Hematopoietic multipotent progenitor cell treated with erythropoietin and hydrocortisone succinate and interleukin-3 and kit ligand, for 17 days (in vitro differentiated cells): Measurements from ENCODE around the gene CHCHD6.

Source experiments
- DNase-seq: peaks from one replicate; pipeline ENCODE4 v3.0.0-alpha.2; 2015; ENCODE audit warnings: low spot score

CHCHD6 gene

DNA sequence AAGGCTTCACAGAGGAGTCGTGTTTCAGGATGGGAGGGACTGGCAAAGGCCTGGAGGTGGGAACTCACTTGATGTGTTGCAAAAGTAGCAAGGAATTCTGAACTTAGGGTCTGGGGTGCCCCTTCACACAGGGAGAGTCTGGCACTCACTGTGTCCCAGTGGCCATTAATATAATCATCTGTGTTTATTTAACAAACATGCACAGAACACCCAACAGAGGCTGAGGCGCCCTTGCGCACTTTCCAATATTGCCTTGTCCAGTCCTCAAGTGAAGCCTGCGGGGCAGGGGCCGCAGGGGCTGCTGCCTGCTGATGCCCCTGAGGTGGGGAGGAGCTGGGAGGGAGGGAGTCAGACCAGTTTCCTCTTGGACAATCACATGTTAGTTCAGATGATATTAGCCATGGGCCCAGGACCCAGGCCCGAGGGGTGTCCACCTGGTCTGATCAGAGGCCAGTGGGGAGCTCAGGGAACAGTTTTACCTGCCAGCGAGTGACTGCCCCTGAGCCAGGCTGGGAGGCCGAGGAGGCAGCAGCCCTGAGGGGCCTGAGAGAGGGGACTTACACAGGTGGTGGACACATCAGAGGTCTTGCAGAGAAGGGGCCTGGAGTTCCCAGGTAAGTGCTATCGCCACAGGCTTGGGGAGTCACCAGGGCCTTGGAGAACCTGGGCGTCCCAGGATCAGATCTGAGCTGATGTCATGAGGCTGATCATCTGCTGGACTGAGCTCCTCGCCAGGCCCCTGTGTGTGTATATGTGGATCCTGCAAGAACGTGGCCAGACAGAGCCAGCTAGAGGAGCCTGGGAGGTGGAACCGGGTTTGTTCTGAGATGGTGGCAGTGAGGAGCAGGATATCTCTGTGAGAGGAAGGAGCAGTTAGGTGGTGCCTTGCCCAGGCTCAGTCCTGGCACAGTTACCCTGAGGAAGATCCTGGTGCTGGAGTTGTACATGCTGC, 35.3 kb upstream of the CHCHD6 start:
- no peak for DNase-seq

DNA sequence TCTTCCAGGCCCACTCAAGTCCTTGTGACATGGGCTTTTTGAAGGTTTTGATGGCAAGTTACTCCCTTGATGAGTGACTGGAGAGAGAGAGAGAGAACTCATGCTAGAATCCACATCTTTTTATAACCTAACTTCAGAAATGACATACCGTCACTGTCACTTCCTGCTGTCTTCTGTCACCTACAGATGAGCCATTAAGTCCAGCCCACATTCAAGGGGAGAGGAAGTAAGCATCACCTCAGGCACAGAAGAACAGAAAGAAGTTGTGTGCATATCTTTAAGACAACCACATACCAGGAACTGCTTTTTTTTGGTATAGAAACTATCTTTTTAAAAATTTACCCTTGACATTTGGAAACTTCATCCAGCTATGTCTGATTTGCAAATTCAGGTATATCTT, 32.5 kb upstream of the CHCHD6 start:
- DNase-seq = no peak

GRCh38 chr3:126672340-126672739, 31.7 kb upstream of the CHCHD6 start:
- DNase-seq = no peak

GRCh38 chr3:126672741-126673140, 31.3 kb upstream of the CHCHD6 start:
- DNase-seq = no peak

- no peak for DNase-seq
Observed at GRCh38 chr3:126676919-126677705, 26.9 kb upstream of the CHCHD6 start.

DNA sequence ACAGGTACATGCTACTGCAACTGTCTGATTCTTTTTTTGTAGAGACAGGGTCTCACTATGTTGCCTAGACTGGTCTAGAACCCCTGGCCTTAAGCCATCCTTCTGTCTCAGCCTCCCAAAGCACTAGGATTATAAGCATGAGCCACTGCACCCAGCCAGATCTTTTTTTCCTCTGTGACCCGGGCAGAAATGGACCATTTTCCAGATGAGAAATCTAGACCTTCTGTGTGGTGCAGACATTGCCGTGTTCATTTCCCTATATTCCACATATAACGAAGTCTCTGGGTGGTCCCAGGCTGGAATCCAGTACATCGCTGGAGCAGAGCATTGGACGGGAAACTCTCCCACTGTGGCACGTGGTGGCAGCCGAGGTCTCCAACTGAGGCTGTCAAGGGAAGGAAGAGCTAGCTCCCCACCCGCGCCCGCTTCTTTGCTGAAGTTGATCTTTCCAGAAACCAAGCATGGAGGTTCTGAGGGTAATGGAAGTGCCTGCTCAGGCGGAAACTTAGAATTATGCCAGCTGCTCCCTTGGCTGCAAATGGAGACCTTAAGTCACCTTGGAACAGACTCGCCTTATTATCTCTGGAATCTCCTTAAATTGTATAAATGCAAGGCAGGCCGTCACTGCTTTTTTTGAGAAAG, 26.1 kb upstream of the CHCHD6 start:
- DNase-seq = no peak

DNA sequence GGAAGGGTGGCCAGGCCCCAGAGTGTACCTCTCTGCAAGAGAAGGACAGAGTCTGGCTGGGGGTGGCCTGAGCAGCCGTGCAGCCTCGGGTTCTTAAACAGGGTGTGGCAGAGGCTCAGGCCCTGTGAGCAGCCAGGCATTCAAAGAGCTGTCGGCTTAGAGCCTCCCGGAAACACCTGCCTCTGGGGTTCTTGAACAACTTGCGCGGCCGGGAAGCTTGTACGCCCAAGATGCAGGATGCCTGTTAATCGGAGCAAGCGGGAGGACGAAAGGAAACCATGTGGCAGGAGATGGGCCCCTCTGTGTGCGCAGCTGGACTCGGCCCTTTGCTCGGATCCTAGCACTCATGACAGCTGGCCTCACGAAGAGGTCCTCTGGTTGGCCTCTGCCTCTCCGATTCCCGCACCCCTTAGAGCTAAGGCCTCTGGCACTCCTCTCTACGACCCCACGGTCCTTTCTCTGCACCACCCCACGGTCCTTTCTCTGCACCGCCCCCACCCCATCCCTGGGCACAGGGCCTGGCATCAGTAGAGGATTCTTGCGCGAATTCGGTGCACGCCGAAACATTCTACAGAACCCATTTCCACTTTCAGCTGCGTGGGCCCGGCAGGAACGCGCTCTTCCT, 25.2 kb upstream of the CHCHD6 start:
- no peak for DNase-seq

GRCh38 chr3:126679318-126679751, 24.7 kb upstream of the CHCHD6 start:
- DNase-seq = peak; percentile 39

GRCh38 chr3:126679831-126680666, 24.0 kb upstream of the CHCHD6 start:
- DNase-seq = no peak

DNA sequence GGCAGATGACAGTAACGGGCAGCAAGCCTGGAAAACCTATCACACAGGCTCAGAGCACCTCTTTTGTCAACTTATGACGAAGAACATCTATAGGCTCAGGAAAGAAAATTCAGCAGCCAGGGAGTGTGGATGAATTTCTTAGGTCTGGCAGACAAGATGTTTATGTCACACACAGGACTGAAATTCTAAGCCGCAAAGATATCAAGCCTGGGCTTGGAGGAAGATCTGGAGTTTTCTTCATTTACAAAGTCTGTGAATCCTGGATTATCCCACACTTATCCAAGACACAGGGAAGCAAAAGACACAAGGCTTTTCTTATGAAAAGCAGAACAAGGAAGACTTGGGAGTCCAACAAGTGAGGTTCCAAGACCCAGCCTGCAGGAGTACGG, 23.4 kb upstream of the CHCHD6 start:
- DNase-seq = no peak

DNA sequence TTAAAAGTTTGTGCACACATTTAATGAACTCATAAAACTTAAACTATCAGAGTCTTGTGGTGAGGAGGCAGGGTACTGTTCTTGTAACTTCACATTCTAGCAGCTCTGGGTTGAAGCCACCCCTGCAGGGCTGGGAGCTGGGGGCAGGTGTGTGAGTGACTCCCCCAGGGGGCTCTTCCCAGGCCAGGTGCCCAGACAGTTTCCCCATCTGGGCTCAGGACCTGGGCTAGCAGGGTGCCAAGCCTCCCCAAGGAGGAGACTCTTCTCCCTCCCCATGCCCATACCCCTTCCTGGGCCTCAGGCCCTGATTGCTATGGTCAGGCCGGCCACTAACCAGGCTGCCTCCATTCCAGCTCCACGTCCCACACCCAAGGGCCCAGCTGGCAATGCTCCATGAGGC, 22.0 kb upstream of the CHCHD6 start:
- DNase-seq = no peak

- no peak for DNase-seq
Observed at GRCh38 chr3:126683069-126683468, 21.0 kb upstream of the CHCHD6 start.

DNA sequence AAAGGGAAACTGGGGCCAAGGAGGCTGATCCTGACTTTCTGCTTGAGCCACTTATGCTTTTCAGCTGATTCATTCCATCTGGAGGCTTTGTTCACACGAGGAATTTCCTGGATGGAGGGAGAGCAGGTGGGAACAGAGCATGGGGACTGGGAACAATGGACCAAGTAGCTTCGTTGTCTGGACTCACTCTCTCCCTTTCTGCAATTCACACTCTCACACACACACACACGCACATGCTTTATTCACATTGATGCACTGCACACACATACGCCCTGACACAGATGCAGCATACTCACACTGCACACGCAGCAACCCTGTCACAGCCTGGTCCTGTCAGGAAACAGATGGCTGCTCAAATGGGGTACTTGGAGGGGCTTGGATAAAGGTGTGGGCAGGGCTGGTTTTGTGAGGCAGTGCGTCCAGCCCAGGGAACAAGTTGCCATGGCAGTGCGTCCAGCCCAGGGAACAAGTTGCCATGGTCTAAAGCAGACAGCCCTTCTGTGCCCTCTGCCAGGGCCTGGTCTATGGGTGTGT, 19.8 kb upstream of the CHCHD6 start:
- DNase-seq = no peak

GRCh38 chr3:126685021-126685420, 19.0 kb upstream of the CHCHD6 start:
- no peak for DNase-seq

DNA sequence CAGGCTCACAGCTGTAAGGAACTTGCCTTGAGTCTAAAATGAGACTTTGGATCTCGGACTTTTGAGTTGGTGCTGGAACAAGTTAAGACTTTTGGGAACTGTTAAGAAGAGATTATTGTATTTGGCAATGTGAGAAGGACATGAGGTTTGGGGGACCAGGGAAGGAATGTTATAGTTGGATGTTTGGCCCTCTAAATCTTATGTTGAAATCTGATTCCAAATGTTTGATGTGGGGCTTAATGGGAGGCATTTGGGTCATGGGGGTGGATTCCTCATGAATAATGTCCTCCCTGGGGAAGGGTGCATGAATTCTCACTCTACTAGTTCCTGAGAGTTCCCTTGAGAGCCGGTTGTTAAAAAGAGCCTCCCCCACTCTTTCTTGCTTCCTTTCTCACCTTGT, 18.5 kb upstream of the CHCHD6 start:
- DNase-seq = no peak

DNA sequence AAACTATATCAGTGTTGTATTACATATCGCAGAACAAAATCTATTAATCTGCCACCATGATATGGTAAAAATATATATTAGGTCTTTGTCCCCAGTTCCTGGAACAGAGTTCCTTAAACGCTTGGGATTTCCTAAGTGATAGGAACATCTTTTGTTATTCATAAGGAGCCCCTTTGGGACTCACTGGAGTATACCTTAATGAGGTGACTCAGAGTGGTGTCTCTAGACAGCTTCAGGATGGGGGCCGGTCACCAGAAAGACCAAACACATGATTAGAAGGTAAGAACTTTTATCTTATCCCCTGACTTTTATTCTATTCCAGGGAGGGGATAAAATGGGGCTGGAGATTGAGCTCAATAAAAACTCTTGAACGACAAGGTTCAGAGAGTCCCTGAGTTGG, 12.3 kb upstream of the CHCHD6 start:
- DNase-seq = no peak

DNA sequence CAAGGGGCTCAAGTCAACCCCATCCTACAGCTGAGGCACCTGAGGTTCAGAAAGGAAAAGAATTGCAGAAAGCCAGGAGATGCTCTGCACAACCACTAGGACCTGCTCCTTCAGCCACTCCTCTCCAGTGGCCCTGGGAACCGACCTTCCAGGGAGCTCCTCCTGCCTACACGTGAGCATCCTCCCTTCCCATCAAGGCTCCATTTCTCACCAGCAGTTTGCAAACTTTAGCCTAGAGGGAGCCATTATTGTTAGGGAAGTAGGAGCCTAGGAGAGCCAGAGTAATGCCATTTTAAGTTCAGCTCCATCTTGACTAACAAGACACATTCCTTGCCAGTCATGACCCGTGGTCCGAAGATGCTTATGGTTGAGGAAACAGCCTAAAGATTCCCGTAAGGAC, 11.2 kb upstream of the CHCHD6 start:
- DNase-seq = no peak

DNA sequence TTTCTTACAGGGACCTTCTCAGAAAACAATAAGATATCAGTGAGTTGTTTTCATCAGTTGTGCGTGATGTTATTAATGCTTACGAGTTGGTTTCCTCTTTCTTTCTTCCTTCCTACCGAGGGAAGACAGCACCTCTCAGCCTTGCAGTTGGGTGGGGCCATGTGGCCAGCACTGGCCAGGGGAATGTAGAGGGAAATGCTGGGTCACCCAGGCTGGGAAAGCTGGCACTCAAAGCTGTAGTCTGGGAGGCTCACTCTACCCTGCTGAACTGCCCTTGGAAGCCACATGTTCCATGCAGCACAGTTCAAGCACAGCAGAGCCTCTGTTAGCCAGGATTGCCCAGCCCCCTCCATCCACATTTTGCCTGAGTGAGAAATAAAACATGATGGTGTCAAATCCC, 10.1 kb upstream of the CHCHD6 start:
- DNase-seq = no peak

- no peak for DNase-seq
Observed at GRCh38 chr3:126696701-126697267, 7.3 kb upstream of the CHCHD6 start.

DNA sequence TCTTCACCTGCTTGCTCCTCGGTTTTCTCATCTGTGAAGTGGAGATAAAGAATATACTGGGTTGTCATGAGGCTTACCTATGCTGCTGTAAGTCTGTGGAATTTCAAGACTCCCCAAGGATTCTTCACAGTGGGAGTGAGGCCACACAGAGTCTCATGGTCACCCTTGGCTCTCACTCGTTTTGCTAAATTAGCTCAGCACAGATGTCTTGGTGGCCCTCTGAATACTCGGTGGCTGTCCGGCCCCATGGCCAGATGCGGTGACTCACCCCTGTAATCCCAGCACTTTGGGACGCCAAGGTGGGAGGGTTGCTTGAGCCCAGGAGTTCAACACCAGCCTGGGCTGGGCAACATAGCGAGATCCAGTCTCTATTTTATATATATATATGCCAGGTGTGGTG, 5.0 kb upstream of the CHCHD6 start:
- DNase-seq = no peak
